B cell (primary cell): ENCODE data around the gene ERGIC1. TPM values are rescaled to one million over a fixed set of nuclear protein-coding genes. Genes with fewer than 3 reads are reported as not detected.

Source experiments
- ATAC-seq: fragments of 200-7000 bp; cut with Tn5 transposase; one replicate; pipeline ENCODE4 v1.10.0; 2021; ENCODE audit warnings: low read depth, mild to moderate bottlenecking, moderate number of reproducible peaks, moderate library complexity
- CTCF ChIA-PET: fragments of 350-600 bp; sonication (Branson Sonifier 250); formaldehyde crosslinking; loops from one replicate; lab custom pipeline; 2021; ENCODE audit warnings: antibody characterized with exemption, inconsistent platforms; lab: Charles Lee
- POLR2A ChIA-PET: fragments of 350-600 bp; sonication (Branson Sonifier 250); formaldehyde crosslinking; loops from one replicate; lab custom pipeline; 2021; ENCODE audit warnings: antibody characterized with exemption; lab: Charles Lee
- DNase-seq: peaks from one replicate; pipeline ENCODE4 v3.0.0; 2013
- H2AFZ ChIP-seq: 2 replicates; pipeline ENCODE4 v1.6.1; 2012; ENCODE audit warnings: mild to moderate bottlenecking, low read depth, low read length; ENCODE audit not compliant: insufficient read depth, poor library complexity, severe bottlenecking
- H3K27ac ChIP-seq, 2 donors: 1 replicate in 1 of 2; 2 replicates in 1 of 2; pipeline ENCODE4 v1.5.1; 2012 to 2013; ENCODE audit warnings: low read length in 2 of 2, mild to moderate bottlenecking in 2 of 2, moderate library complexity in 1 of 2
- H3K27me3 ChIP-seq, 4 experiments: fragments of 200-600 bp in 1 of 4; sonication (generic) in 1 of 4; replicated peaks in 1 of 4; 1 replicate in 2 of 4; 2 replicates in 2 of 4; pipeline versions ENCODE4 v1.6.1 to v1.7.0; 2013 to 2016; ENCODE audit warnings: low read length in 3 of 4, mild to moderate bottlenecking in 2 of 4, mixed read lengths in 1 of 4, moderate library complexity in 1 of 4; ENCODE audit not compliant: insufficient read depth in 4 of 4, control insufficient read depth in 3 of 4; ENCODE audit errors: control extremely low read depth in 1 of 4
- H3K36me3 ChIP-seq, 2 experiments: replicated peaks in 1 of 2; 1 replicate in 1 of 2; 2 replicates in 1 of 2; pipeline versions ENCODE4 v1.6.1 to v1.7.1; 2013; ENCODE audit warnings: low read length in 1 of 2; ENCODE audit not compliant: insufficient read depth in 2 of 2, control insufficient read depth in 1 of 2; ENCODE audit errors: control extremely low read depth in 1 of 2, extremely low read depth in 1 of 2
- H3K4me1 ChIP-seq, 2 donors: fragments of 200-600 bp in 1 of 2; sonication (generic) in 1 of 2; 1 replicate in 1 of 2; 2 replicates in 1 of 2; pipeline versions ENCODE4 v1.5.1 to v1.6.1; 2013 to 2017; ENCODE audit warnings: low read length in 2 of 2; ENCODE audit not compliant: control insufficient read depth in 2 of 2, insufficient read depth in 2 of 2
- H3K4me2 ChIP-seq: replicated peaks from 2 replicates; pipeline ENCODE3; 2012; ENCODE audit warnings: mild to moderate bottlenecking, low read depth, low read length; ENCODE audit not compliant: poor library complexity, severe bottlenecking
- H3K4me3 ChIP-seq, 5 experiments: fragments of 200-600 bp in 1 of 5; sonication (generic) in 1 of 5; 1 replicate in 3 of 5; 2 replicates in 2 of 5; pipeline versions ENCODE4 v1.5.1 to v1.7.0; 2011 to 2016; ENCODE audit warnings: low read length in 4 of 5, mild to moderate bottlenecking in 4 of 5, low read depth in 2 of 5, control low read depth in 1 of 5, moderate library complexity in 1 of 5; ENCODE audit not compliant: insufficient read depth in 1 of 5; ENCODE audit errors: control extremely low read depth in 1 of 5, extremely low read depth in 1 of 5
- H3K79me2 ChIP-seq: fragments of 200-600 bp; sonication (generic); one replicate; pipeline ENCODE4 v1.6.0; 2016; ENCODE audit warnings: low read length; ENCODE audit not compliant: control insufficient read depth, insufficient read depth
- H3K9ac ChIP-seq: fragments of 200-600 bp; sonication (generic); 2 replicates; pipeline ENCODE4 v1.6.1; 2017; ENCODE audit warnings: mild to moderate bottlenecking, low read length, moderate library complexity
- H3K9me3 ChIP-seq, 3 donors: one replicate each; pipeline versions ENCODE4 v1.6.1 to v1.7.1; 2013; ENCODE audit warnings: low read length in 2 of 3; ENCODE audit not compliant: control insufficient read depth in 2 of 3, insufficient read depth in 1 of 3; ENCODE audit errors: control extremely low read depth in 1 of 3
- H4K20me1 ChIP-seq: 2 replicates; pipeline ENCODE4 v1.6.0; 2012; ENCODE audit warnings: mild to moderate bottlenecking, low read length; ENCODE audit not compliant: insufficient read depth, control insufficient read depth, poor library complexity, severe bottlenecking
- H3K27ac Mint-ChIP-seq: one replicate; pipeline ENCODE4 v1.8.0; 2021; ENCODE audit warnings: mixed read lengths
- H3K27me3 Mint-ChIP-seq: one replicate; pipeline ENCODE4 v1.8.0; 2021; ENCODE audit warnings: mixed read lengths
- H3K4me1 Mint-ChIP-seq: one replicate; pipeline ENCODE4 v1.8.0; 2021; ENCODE audit warnings: mixed read lengths
- H3K4me3 Mint-ChIP-seq: one replicate; pipeline ENCODE4 v1.8.0; 2021; ENCODE audit warnings: mixed read lengths
- H3K9me3 Mint-ChIP-seq: one replicate; pipeline ENCODE4 v1.8.0; 2022; ENCODE audit warnings: mixed read lengths; ENCODE audit not compliant: insufficient read depth
- CTCF ChIP-seq: fragments of 200-600 bp; IDR thresholded peaks from one replicate; pipeline ENCODE4 v1.8.0; 2022; ENCODE audit warnings: antibody characterized with exemption, mild to moderate bottlenecking
- EZH2 ChIP-seq: IDR thresholded peaks from 2 replicates; pipeline ENCODE4 v1.6.1; 2012; ENCODE audit warnings: borderline replicate concordance, low read depth, mild to moderate bottlenecking, moderate library complexity, low read length; ENCODE audit not compliant: insufficient read depth, poor library complexity, severe bottlenecking
- WGBS: methylation state at CpG from one replicate; pipeline ENCODE4 v1.1.5; 2013; ENCODE audit warnings: missing lambda C conversion rate; ENCODE audit not compliant: insufficient coverage; 5-methylcytosine and 5-hydroxymethylcytosine counted together
- intact Hi-C: fragments of 100-400 bp; cut with micrococcal nuclease; formaldehyde crosslinking; loops from one replicate; pipeline ENCODE4 v1.10.0; 2022
- polyA plus RNA-seq: library from polyadenylated mRNA; depleted of rRNA; stranded (reverse); fragments of >200 nt; gene quantifications from 2 replicates; pipeline ENCODE4 v1.2.3, GENCODE V29; 2012
- total RNA-seq, 2 donors: library from RNA; stranded (reverse); fragments of 120-200 nt in 1 of 2; gene quantifications; 1 replicate in 1 of 2; 2 replicates in 1 of 2; pipeline versions ENCODE4 v1.2.3 to v1.2.4, GENCODE V29; 2013 to 2022

Gene ERGIC1
- total and polyA plus RNA-seq, 2 donors (not counting 1 experiment from before 2014, with no cell fraction given), result 86.3 to 140 TPM

- Mint-ChIP-seq H3K27ac (peak overlapping the region; percentile 39), H3K9me3 (no peaks in the 10 kb centered on the region), H3K4me3 (peak overlapping the region; percentile 90), H3K4me1 (peaks cover 39% of the 10 kb centered on the region), H3K27me3 (no peaks in the 10 kb centered on the region)
- no peak overlapping the region for H2AFZ ChIP-seq
- H3K36me3 ChIP-seq, result peaks cover 0 to 9% of the 10 kb centered on the region in 2 experiments
- peak overlapping the region; percentile 87 for H3K9ac ChIP-seq
- H4K20me1 ChIP-seq, result no peaks in the 10 kb centered on the region
- H3K4me3 ChIP-seq, result no peak overlapping the region
- DNase-seq (no peak), ATAC-seq (no peak)
- peaks cover 32 to 40% of the 10 kb centered on the region in 2 donors for H3K4me1 ChIP-seq
- H3K4me2 ChIP-seq, result peak overlapping the region; percentile 93
- peak overlapping the region; percentile 84 to 98 for H3K27ac ChIP-seq
- WGBS, result 95% methylated on average over 9 of the region's 14 CpGs
- CTCF ChIA-PET, result interaction anchor here (1.2 kb wide), 1 partner anchor 60 kb away, joined by 4 read pairs; no protein-coding TSS in a partner anchor
- POLR2A ChIA-PET, result interaction anchor here (0.6 to 5.5 kb wide), 4 partner anchors 43 to 96 kb away, joined by 3 to 52 read pairs (median 5); partner anchors contain the start of gene DUSP1
- H3K27me3 ChIP-seq, result no peaks in the 10 kb centered on the region
- no peaks in the 10 kb centered on the region for H3K9me3 ChIP-seq
- intact Hi-C loops, result loop anchor here (5.0 kb wide), 1 partner anchor 225 kb away; the partner anchor contains the start of gene CREBRF
- H3K79me2 ChIP-seq, result peaks cover 35% of the 10 kb centered on the region
- no peak for TF ChIP-seq CTCF
- no peak for TF ChIP-seq EZH2
These were observed 1.4 kb upstream of the ERGIC1 start for GRCh38 chr5:172832383-172833315.
